Neuronal stem cell (in vitro differentiated cells): ENCODE data around the gene ZBTB44. TPM values are rescaled to one million over a fixed set of nuclear protein-coding genes. Genes with fewer than 3 reads are reported as not detected.

Source experiments
- DNase-seq: peaks from one replicate; pipeline ENCODE4 v3.0.0-alpha.2; 2013; ENCODE audit warnings: low spot score
- H2AFZ ChIP-seq: one replicate; pipeline ENCODE4 v1.6.1; 2013; ENCODE audit warnings: mild to moderate bottlenecking, low read length, inconsistent platforms
- H2AK5ac ChIP-seq: 2 replicates; pipeline ENCODE4 v1.6.1; 2013; ENCODE audit warnings: low read depth, mild to moderate bottlenecking, inconsistent platforms, low read length, moderate library complexity, mixed read lengths
- H2BK120ac ChIP-seq: 2 replicates; pipeline ENCODE4 v1.6.1; 2013; ENCODE audit warnings: low read depth, mild to moderate bottlenecking, inconsistent platforms, low read length, moderate library complexity, mixed read lengths
- H2BK12ac ChIP-seq: one replicate; pipeline ENCODE4 v1.6.1; 2013; ENCODE audit warnings: low read length, inconsistent platforms
- H2BK15ac ChIP-seq: 2 replicates; pipeline ENCODE4 v1.6.1; 2013; ENCODE audit warnings: mild to moderate bottlenecking, low read length, inconsistent platforms, mixed read lengths
- H2BK5ac ChIP-seq: one replicate; pipeline ENCODE4 v1.6.1; 2013; ENCODE audit warnings: inconsistent platforms, mild to moderate bottlenecking, low read length, moderate library complexity
- H3K14ac ChIP-seq: one replicate; pipeline ENCODE4 v1.6.1; 2013; ENCODE audit warnings: low read length, inconsistent platforms
- H3K18ac ChIP-seq: 2 replicates; pipeline ENCODE4 v1.6.1; 2013; ENCODE audit warnings: low read length, inconsistent platforms
- H3K23ac ChIP-seq: 2 replicates; pipeline ENCODE4 v1.6.1; 2013; ENCODE audit warnings: low read depth, mild to moderate bottlenecking, mixed read lengths, low read length, inconsistent platforms; ENCODE audit not compliant: poor library complexity
- H3K27ac ChIP-seq: replicated peaks from 3 replicates; pipeline ENCODE4 v1.5.1; 2013; ENCODE audit warnings: low read length, inconsistent platforms
- H3K27me3 ChIP-seq, 3 experiments: 2 replicates each; pipeline ENCODE4 v1.6.1; 2013; ENCODE audit warnings: low read length in 3 of 3, mild to moderate bottlenecking in 2 of 3, inconsistent platforms in 1 of 3, low read depth in 1 of 3, mixed read lengths in 1 of 3, moderate library complexity in 1 of 3; ENCODE audit not compliant: control insufficient read depth in 3 of 3, insufficient read depth in 3 of 3
- H3K36me3 ChIP-seq, 2 donors: replicated peaks in 1 of 2; 2 replicates each; pipeline ENCODE4 v1.6.1; 2013; ENCODE audit warnings: low read length in 2 of 2; ENCODE audit not compliant: control insufficient read depth in 2 of 2, insufficient read depth in 2 of 2
- H3K4ac ChIP-seq: 2 replicates; pipeline ENCODE4 v1.6.1; 2013; ENCODE audit warnings: inconsistent platforms, mild to moderate bottlenecking, low read length, moderate library complexity
- H3K4me1 ChIP-seq, 2 donors: 1 replicate in 1 of 2; 2 replicates in 1 of 2; pipeline ENCODE4 v1.6.1; 2013; ENCODE audit warnings: low read length in 2 of 2, low read depth in 1 of 2; ENCODE audit not compliant: control insufficient read depth in 2 of 2, insufficient read depth in 1 of 2
- H3K4me2 ChIP-seq: one replicate; pipeline ENCODE4 v1.6.1; 2013; ENCODE audit warnings: mild to moderate bottlenecking, low read length, inconsistent platforms; ENCODE audit not compliant: insufficient read depth, poor library complexity, severe bottlenecking
- H3K4me3 ChIP-seq, 2 donors: 2 replicates each; pipeline ENCODE4 v1.5.1; 2013; ENCODE audit warnings: low read length in 2 of 2, mild to moderate bottlenecking in 2 of 2, inconsistent platforms in 1 of 2, moderate library complexity in 1 of 2
- H3K79me1 ChIP-seq: one replicate; pipeline ENCODE4 v1.6.1; 2013; ENCODE audit warnings: low read depth, mild to moderate bottlenecking, inconsistent platforms, low read length, moderate library complexity
- H3K9ac ChIP-seq: one replicate; pipeline ENCODE4 v1.6.1; 2013; ENCODE audit warnings: mild to moderate bottlenecking, low read depth, low read length, inconsistent platforms; ENCODE audit not compliant: poor library complexity
- H3K9me3 ChIP-seq, 2 donors: replicated peaks in 1 of 2; 2 replicates each; pipeline versions ENCODE3 to v1.6.1; 2013; ENCODE audit warnings: low read length in 2 of 2, mild to moderate bottlenecking in 2 of 2, inconsistent platforms in 1 of 2, low read depth in 1 of 2, mixed read lengths in 1 of 2, moderate library complexity in 1 of 2; ENCODE audit not compliant: control insufficient read depth in 2 of 2, insufficient read depth in 1 of 2
- H4K8ac ChIP-seq: one replicate; pipeline ENCODE4 v1.6.1; 2013; ENCODE audit warnings: low read depth, mild to moderate bottlenecking, inconsistent platforms, low read length, moderate library complexity
- H4K91ac ChIP-seq: one replicate; pipeline ENCODE4 v1.6.1; 2013; ENCODE audit warnings: low read length, low read depth, mild to moderate bottlenecking, inconsistent platforms; ENCODE audit not compliant: poor library complexity
- WGBS, 2 donors: extraction: QIAGEN DNeasy Blood & Tissue Kit; methylation state at CpG; one replicate each; pipeline ENCODE4 v1.1.7; 2013; ENCODE audit warnings: missing lambda C conversion rate in 2 of 2, mixed read lengths in 1 of 2; ENCODE audit not compliant: insufficient read length in 2 of 2, insufficient replicate concordance in 1 of 2; ENCODE audit errors: extremely low coverage in 2 of 2; 5-methylcytosine and 5-hydroxymethylcytosine counted together
- polyA plus RNA-seq, 2 experiments: library from polyadenylated mRNA; stranded (reverse); fragments of 200-250 nt; gene quantifications; one replicate each; pipeline ENCODE4 v1.2.3, GENCODE V29; 2013

Gene ZBTB44
- polyA plus RNA-seq (2013, experiment 1 of 2), result 20.6 TPM
- 21.6 TPM for polyA plus RNA-seq (2013, experiment 2 of 2)

GRCh38 chr11:130314750-130315285, at the start of gene ZBTB44:
Gene ZBTB44 (minus strand): TSS chr11:130314917. CDS start chr11:130261873, 53,044 bp downstream.
- Histone ChIP-seq H2AFZ (peak within 1 kb of the TSS; percentile 90), H3K9ac (peak within 1 kb of the TSS; percentile 92), H3K9me3 (no peaks in the 10 kb centered on the region), H3K14ac (peak within 1 kb of the TSS; percentile 86), H3K36me3 (no peaks in the 10 kb centered on the region), H2BK12ac (no peak within 1 kb of the TSS), H3K4ac (no peak within 1 kb of the TSS), H3K18ac (peak within 1 kb of the TSS; percentile 92), H4K8ac (peak within 1 kb of the TSS; percentile 99), H3K4me2 (peak within 1 kb of the TSS; percentile 54), H2BK120ac (no peak within 1 kb of the TSS), H3K27ac (peak within 1 kb of the TSS; percentile 89), H3K4me3 (peak within 1 kb of the TSS; percentile 50 to 92), H2BK5ac (peak within 1 kb of the TSS; percentile 87), H3K4me1 (peaks cover 2 to 7% of the 10 kb centered on the region in 2 donors), H2BK15ac (no peak within 1 kb of the TSS), H4K91ac (peak within 1 kb of the TSS; percentile 92), H3K27me3 (no peaks in the 10 kb centered on the region), H3K79me1 (peaks cover 4% of the 10 kb centered on the region), H3K23ac (no peak within 1 kb of the TSS), H2AK5ac (peak within 1 kb of the TSS; percentile 90)
- WGBS, 2 donors, result no CpG with 5 or more reads among the region's 42 CpGs
- DNase-seq, result peak; percentile 84

GRCh38 chr11:130359419-130359818, 44.7 kb upstream of the ZBTB44 start:
- no peak overlapping the region for H3K23ac ChIP-seq
- H3K27ac ChIP-seq, result no peak overlapping the region
- DNase-seq, result no peak
- H4K91ac ChIP-seq, result no peak overlapping the region
- no peaks in the 10 kb centered on the region for H3K9me3 ChIP-seq
- no peaks in the 10 kb centered on the region for H3K4me1 ChIP-seq
- H3K14ac ChIP-seq, result no peak overlapping the region
- no peak overlapping the region for H3K4me2 ChIP-seq
- no peak overlapping the region for H2BK5ac ChIP-seq
- H3K18ac ChIP-seq, result no peak overlapping the region
- no peak overlapping the region for H2BK15ac ChIP-seq
- no peak overlapping the region for H3K4me3 ChIP-seq
- H3K36me3 ChIP-seq, result no peaks in the 10 kb centered on the region
- H2BK12ac ChIP-seq, result no peak overlapping the region
- no peak overlapping the region for H2AFZ ChIP-seq
- H3K4ac ChIP-seq, result no peak overlapping the region
- no peak overlapping the region for H2BK120ac ChIP-seq
- no peak overlapping the region for H3K9ac ChIP-seq
- H3K79me1 ChIP-seq, result no peaks in the 10 kb centered on the region
- no peaks in the 10 kb centered on the region for H3K27me3 ChIP-seq
- no peak overlapping the region for H2AK5ac ChIP-seq
- no peak overlapping the region for H4K8ac ChIP-seq

GRCh38 chr11:130358398-130358797, 43.7 kb upstream of the ZBTB44 start:
- no peak overlapping the region for H3K23ac ChIP-seq
- no peak overlapping the region for H3K27ac ChIP-seq
- H3K14ac ChIP-seq, result no peak overlapping the region
- H3K27me3 ChIP-seq, result no peaks in the 10 kb centered on the region
- no peak overlapping the region for H4K91ac ChIP-seq
- H3K4ac ChIP-seq, result no peak overlapping the region
- no peak overlapping the region for H2AK5ac ChIP-seq
- no peaks in the 10 kb centered on the region for H3K4me1 ChIP-seq
- no peak overlapping the region for H3K4me3 ChIP-seq
- H3K9me3 ChIP-seq, result peaks cover 0 to 2% of the 10 kb centered on the region in 2 donors
- H2BK5ac ChIP-seq, result no peak overlapping the region
- no peaks in the 10 kb centered on the region for H3K79me1 ChIP-seq
- H3K4me2 ChIP-seq, result no peak overlapping the region
- no peak overlapping the region for H2AFZ ChIP-seq
- no peak overlapping the region for H3K9ac ChIP-seq
- H2BK15ac ChIP-seq, result no peak overlapping the region
- no peak overlapping the region for H2BK12ac ChIP-seq
- H2BK120ac ChIP-seq, result no peak overlapping the region
- DNase-seq, result no peak
- no peaks in the 10 kb centered on the region for H3K36me3 ChIP-seq
- H4K8ac ChIP-seq, result no peak overlapping the region
- H3K18ac ChIP-seq, result no peak overlapping the region

- Histone ChIP-seq H3K79me1 (no peaks in the 10 kb centered on the region), H3K27ac (no peak overlapping the region), H3K9ac (no peak overlapping the region), H3K36me3 (no peaks in the 10 kb centered on the region), H2AFZ (no peak overlapping the region), H3K14ac (no peak overlapping the region), H2BK12ac (no peak overlapping the region), H3K27me3 (no peaks in the 10 kb centered on the region), H3K4me3 (no peak overlapping the region), H3K18ac (no peak overlapping the region), H3K23ac (no peak overlapping the region), H2AK5ac (no peak overlapping the region), H4K8ac (no peak overlapping the region), H3K4me1 (no peaks in the 10 kb centered on the region), H3K4ac (no peak overlapping the region), H4K91ac (no peak overlapping the region), H2BK120ac (no peak overlapping the region), H2BK5ac (no peak overlapping the region), H2BK15ac (no peak overlapping the region), H3K4me2 (no peak overlapping the region), H3K9me3 (no peaks in the 10 kb centered on the region)
- no CpG with 5 or more reads among the region's 1 CpG for WGBS, 2 donors
- no peak for DNase-seq
These were observed 32.5 kb upstream of the ZBTB44 start for GRCh38 chr11:130347261-130347660.
